ENCODE data around the gene SLC39A11.

The SLC39A11 gene

GRCh38 chr17:72967977-72968585 is 124.4 kb downstream of the SLC39A11 start:
- ChIA-PET CTCF (interaction anchor here (0.8 to 1.7 kb wide), 6 partner anchors 13 to 411 kb away, joined by 3 to 10 read pairs (median 4); no protein-coding TSS in a partner anchor), POLR2A (no interaction called here)
- no peak for TF ChIP-seq CTCF (IDR thresholded peaks at IDR 0.05; ENCODE audit: insufficient read depth, low read length, missing control alignments)
- no peak overlapping the region for H3K4me3 ChIP-seq (ENCODE audit: low read depth, low read length)
- DNase-seq (ENCODE audit: low read depth, low spot score): no peak

GRCh38 chr17:72967277-72967970 is 125.1 kb downstream of the SLC39A11 start:
- no peak overlapping the region for H3K4me3 ChIP-seq (ENCODE audit: low read depth, low read length)
- no peak for TF ChIP-seq CTCF (IDR thresholded peaks at IDR 0.05; ENCODE audit: insufficient read depth, low read length, missing control alignments)
- ChIA-PET CTCF (interaction anchor here (0.6 to 1.7 kb wide), 7 partner anchors 14 to 411 kb away, joined by 3 to 10 read pairs (median 4); no protein-coding TSS in a partner anchor), POLR2A (no interaction called here)
- DNase-seq (ENCODE audit: low read depth, low spot score): no peak

GRCh38 chr17:72962106-72962505 is 130.4 kb downstream of the SLC39A11 start:
- no peak overlapping the region for H3K4me3 ChIP-seq (ENCODE audit: low read depth, low read length)
- ChIA-PET POLR2A (no interaction called here), CTCF (interaction anchor here (0.8 to 1.4 kb wide), 2 partner anchors 24 kb away, joined by 3 to 5 read pairs; no protein-coding TSS in a partner anchor)
- DNase-seq (ENCODE audit: low read depth, low spot score): no peak
- no peak for TF ChIP-seq CTCF (IDR thresholded peaks at IDR 0.05; ENCODE audit: insufficient read depth, low read length, missing control alignments)

GRCh38 chr17:72955391-72956140 is 136.9 kb downstream of the SLC39A11 start:
- TF ChIP-seq CTCF (IDR thresholded peaks at IDR 0.05; ENCODE audit: insufficient read depth, low read length, missing control alignments): no peak
- POLR2A ChIA-PET: no interaction called here
- CTCF ChIA-PET: interaction anchor here (0.6 to 1.8 kb wide), 3 partner anchors 29 to 230 kb away, joined by 3 to 10 read pairs (median 6); no protein-coding TSS in a partner anchor
- no peak for DNase-seq (ENCODE audit: low read depth, low spot score)
- H3K4me3 ChIP-seq (ENCODE audit: low read depth, low read length): no peak overlapping the region

- ChIA-PET CTCF (interaction anchor here (1.0 kb wide), 1 partner anchor 235 kb away, joined by 3 read pairs; no protein-coding TSS in a partner anchor), POLR2A (no interaction called here)
- DNase-seq (ENCODE audit: low read depth, low spot score): no peak
- TF ChIP-seq CTCF (IDR thresholded peaks at IDR 0.05; ENCODE audit: insufficient read depth, low read length, missing control alignments): no peak
- H3K4me3 ChIP-seq (ENCODE audit: low read depth, low read length): no peak overlapping the region
Observed at GRCh38 chr17:72954579-72954978, 137.9 kb downstream of the SLC39A11 start.

GRCh38 chr17:72953621-72954020 is 138.9 kb downstream of the SLC39A11 start:
- POLR2A ChIA-PET: no interaction called here
- CTCF ChIA-PET: interaction anchor here (1.0 to 1.2 kb wide), 2 partner anchors 33 to 236 kb away, joined by 3 read pairs; no protein-coding TSS in a partner anchor
- H3K4me3 ChIP-seq (ENCODE audit: low read depth, low read length): no peak overlapping the region
- no peak for TF ChIP-seq CTCF (IDR thresholded peaks at IDR 0.05; ENCODE audit: insufficient read depth, low read length, missing control alignments)
- no peak for DNase-seq (ENCODE audit: low read depth, low spot score)

Measured in AG04449 (cell line).